Stimulated activated CD4-positive, alpha-beta T cell treated with anti-CD3 and anti-CD28 coated beads, Interleukin-4, amount 100 ng/mL, for 24 hours (primary cell): ENCODE results near the gene WNT7A.

Source experiments
- DNase-seq: peaks from one replicate; pipeline ENCODE4 v3.0.0-alpha.2; 2020

WNT7A gene

DNA sequence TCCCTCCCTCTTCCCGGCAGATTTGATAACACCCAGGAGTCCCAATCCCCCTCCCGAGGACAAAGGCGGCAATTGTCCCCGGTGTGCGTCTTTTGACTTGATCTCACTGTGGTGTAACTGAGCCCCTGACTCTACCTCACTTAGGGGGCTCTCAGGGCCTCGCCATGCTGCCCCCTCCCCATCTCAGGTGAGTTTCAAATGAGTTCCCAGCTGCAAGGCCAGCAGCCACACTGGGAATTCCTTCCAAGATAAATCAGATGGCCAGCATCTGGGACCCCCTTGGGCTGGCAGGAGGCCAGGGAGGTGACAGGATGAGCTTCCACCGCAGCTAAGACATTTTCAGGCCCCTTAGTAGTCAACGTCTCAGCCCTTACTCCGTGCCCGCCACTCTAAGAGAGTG lies 35.0 kb downstream of the WNT7A start:
- DNase-seq = no peak

DNA sequence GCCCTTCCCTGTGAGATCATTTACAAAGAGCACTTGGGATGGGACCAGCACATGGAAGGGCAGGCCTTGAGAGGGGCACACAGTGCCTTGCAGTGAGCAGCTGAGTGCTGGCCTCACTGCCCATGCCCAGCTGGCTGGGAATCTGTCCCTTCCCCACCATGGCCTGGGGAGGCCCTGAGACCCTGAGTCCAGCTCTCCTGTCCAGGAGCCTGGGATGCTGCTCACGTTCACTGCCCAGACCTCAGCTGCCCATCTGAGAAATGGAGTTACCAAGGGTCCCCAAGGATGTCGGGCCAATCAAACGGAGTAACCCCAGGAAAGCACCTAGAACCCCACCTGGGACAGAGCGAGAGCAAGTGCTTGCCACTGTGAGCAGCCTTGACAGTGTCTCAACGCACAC lies 35.6 kb downstream of the WNT7A start:
- DNase-seq = no peak

DNA sequence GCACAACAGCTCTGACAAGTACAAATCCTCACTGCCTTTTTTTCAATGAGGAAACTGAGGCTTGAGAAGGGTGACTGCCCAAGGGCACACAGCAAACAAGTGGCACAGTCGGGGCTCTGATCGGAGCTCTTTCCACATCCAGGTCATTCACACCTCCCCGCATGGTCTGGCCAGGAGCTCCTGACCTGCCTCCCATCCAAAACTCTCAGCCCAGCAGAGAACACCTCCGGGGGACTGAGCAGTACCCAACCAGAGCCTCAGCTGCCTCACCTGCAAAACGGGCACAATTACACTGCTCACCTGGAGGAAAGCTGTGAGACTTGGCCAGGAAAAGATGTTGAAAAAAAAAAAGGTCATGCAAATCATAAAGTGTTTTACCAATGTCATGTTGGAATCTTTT lies 36.5 kb downstream of the WNT7A start:
- no peak for DNase-seq

DNA sequence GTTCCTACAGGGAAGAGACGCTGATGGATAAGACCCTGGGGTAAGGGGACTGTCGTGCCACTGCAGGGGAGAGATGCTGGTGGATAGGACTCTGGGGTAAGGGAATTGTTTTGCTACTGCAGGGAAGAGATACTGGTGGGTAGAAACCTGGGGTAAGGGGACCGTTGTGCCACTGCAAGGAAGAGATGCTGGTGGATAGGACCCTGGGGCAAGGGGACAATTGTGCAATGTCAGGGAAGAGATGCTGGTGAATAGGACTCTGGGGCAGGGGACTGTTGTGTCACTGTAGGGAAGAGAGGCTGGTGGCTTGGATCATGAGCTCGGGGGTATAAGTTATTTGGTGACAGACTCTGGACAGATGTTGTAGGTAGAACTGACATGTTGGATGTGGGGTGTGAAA lies 37.6 kb downstream of the WNT7A start:
- DNase-seq = no peak

DNA sequence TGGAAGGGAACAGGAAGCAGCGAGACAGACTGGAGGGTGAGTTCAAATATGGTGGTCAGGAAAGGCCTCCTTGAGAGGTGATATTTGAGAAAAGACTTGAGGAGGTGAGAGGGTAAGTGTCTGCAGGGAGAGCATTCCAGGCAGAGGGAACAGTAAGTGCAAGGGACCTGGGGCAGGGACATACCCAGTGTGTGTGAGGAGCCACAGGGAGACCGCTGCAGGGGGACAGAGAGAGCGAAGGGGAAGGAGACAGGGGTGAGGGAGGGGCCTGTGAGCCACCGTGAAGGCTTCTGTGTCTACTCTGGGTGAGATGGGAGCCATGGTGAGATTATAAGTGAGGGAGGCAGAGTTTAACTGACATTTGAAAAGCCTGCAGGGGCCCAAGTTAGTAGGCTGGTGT lies 38.0 kb downstream of the WNT7A start:
- no peak for DNase-seq

- no peak for DNase-seq
Measured at GRCh38 chr3:13841141-13841540, 38.7 kb downstream of the WNT7A start.

- no peak for DNase-seq
Measured at GRCh38 chr3:13840456-13840855, 39.4 kb downstream of the WNT7A start.

GRCh38 chr3:13839726-13840340 lies 40.0 kb downstream of the WNT7A start:
- DNase-seq = no peak

GRCh38 chr3:13839253-13839652 lies 40.6 kb downstream of the WNT7A start:
- DNase-seq = no peak

DNA sequence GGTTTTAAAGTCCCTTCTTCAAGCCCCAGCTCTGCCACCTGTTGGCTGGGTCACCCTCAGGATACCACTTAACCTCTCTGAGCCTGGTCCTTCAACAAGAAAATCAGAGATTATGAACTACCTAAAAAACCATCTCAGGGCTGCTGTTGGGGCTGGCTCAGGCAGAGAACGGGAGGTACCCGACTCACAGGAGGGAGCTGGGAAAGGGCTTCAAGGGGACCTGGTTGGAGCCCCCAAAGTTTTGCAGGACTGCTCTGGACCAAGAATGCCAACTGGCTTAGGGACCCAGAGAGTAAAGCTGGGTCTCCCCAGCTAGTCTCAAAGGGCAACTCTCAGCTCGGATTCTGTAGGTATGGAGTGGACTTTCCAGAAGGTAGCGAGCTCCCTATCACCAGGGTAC lies 41.5 kb downstream of the WNT7A start:
- no peak for DNase-seq

DNA sequence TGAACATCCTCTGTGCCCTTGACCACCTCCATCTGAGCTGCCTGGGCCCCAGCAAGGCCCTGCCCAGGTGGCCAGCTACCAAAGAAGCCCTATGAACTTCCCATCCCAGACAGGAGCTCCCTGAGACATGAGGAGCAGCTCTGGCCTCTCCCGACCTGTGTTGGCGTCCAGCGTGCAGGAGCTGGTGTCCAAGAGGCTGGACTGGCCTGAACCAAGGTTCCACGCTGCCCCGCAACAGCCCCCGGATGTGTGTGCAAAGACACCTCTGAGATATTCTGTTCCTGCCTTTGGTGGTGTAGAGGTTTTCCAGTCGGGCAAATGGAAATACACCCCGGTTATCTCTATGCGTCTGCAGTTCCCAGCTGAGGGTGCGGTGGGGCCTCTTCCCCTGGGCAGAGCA lies 42.1 kb downstream of the WNT7A start:
- no peak for DNase-seq

DNA sequence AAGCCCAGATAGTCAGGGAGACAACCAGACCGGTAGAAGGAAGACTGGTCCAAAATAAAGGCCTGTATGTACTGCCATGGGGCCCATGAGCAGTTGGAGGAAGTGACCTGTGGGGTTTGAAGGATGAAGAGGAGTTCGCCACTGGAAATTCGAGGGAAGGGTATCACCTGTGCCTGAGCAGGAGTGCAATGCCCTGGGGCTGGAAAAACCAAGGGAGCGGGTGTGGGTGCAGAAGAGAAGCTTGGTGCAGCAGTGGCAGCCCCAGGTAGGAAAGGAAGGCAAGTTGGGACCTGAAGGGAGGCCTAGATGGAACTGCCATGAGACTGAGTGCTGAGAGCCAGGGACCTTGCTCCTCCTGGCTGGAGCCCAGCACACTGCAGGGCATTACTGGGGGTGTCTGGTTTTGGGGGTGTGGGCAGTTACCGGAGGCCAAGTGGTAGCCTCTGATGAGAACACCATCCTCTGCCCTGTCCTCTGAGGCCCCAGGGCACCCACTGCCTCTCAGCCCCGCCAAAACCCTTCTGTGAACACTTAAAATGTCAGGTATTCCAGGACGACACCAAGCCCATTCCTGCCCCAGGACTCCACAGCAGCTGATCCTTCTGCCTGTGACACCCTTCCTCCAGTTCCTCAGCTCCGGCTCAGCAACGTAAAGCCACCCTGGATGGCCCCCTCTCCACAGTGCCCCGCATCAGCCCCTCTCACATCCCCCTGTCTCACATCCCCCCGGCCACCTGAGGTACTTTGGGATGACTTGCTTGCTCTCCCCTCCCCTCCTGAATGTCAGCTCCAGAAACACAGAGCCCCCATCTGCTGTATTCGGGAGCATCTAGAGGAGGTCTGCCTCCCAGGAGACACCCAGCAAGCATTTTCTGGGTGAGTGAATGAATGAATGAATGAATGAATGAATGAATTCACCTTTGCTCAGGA lies 42.9 kb downstream of the WNT7A start:
- no peak for DNase-seq

DNA sequence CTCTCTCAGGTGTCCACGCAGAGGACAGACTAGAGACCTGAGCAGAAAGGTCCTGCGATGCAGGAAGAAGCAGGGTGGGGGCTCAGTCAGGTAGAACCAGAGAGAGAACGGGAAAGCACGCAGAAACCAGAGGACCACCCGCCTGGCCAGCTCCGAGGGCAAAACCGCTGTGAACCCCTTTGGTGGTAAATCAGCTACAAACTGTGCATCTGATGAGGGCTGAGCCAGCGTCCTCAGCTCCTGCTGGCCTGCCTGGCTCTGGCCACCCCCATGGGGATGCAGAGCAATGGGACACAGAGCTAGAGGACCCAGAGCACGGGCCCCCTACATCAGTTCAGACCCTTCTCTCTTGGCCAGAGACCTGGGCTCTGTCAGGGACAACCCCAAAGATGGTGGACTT lies 44.6 kb downstream of the WNT7A start:
- no peak for DNase-seq

GRCh38 chr3:13834258-13835035 lies 45.4 kb downstream of the WNT7A start:
- no peak for DNase-seq

GRCh38 chr3:13833506-13834257 lies 46.2 kb downstream of the WNT7A start:
- DNase-seq = no peak

GRCh38 chr3:13832130-13832529 lies 47.7 kb downstream of the WNT7A start:
- DNase-seq = no peak

GRCh38 chr3:13831386-13831996 lies 48.4 kb downstream of the WNT7A start:
- DNase-seq = no peak

DNA sequence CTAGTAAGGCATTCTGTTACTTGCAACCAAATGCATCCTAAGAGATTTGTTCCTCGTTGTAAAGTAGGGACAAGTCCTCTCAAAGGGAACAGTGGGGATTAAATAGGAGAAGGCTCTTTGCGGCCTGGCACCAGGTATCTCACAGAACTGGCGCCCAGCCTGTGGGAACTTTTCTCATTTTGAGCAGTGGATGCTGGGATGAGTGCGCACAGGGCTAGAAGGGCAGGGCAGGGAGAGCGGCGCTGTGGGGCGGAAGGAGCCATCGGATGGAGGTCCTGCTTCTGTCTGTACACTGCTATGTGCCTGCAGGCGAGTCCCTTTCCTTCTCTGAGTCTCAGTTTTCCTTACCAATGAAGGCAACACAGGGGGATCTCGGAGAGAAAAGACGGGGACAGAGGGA lies 50.6 kb downstream of the WNT7A start:
- no peak for DNase-seq

- DNase-seq = no peak
Measured at GRCh38 chr3:13828501-13829265, 51.2 kb downstream of the WNT7A start.

- no peak for DNase-seq
Measured at GRCh38 chr3:13827699-13828098, 52.2 kb downstream of the WNT7A start.

DNA sequence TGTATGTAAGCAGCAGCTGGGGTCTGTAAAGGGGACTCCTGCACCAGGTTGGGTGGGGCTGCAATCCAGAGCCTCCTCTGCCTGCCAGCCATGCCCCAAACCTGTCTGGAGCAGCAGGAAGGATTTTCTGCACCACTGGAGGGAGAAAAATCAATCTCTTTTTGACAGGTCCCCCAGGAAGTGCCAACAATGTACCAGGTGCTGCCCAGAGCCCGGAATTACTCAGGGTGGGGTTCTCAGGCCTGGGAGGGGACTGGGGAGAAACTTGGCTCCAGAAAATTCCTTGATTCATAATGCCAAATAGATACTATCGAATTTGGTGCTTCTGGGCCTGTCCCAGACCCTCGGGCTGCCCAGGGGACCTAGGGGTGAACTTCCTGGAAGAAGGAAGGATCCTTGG lies 52.6 kb downstream of the WNT7A start:
- DNase-seq = no peak

DNA sequence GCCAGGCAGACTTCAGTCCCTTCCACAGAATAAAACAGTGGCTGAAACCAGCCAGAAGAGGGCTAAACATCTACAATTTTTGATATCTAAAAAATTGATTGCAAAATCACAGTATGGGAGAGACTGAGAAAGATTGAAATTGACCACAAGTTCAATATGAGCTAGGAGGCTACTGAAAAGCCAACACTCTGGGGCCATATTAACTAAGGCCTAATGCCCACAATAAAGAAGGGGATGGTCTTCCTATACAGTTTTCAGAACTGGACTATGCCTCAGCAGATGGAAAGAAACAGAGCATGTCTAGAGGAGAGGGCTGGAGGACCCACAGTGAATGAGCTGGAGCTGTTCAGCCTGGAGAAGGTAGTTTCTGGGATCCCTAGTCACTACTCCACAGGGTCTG lies 53.2 kb downstream of the WNT7A start:
- DNase-seq = no peak
